Tibial artery (tissue), 4 donors: Measurements from ENCODE around the gene EME1.
A peak's percentile ranks its signal among the peaks of the same experiment; 100 is the strongest.
"Not testable (repeated sequence)": the region's sequence is repeated elsewhere in the genome, so short reads cannot be mapped to it uniquely, and the experiment has no call there.

Experiments used
- DNase-seq, 2 donors: peaks; one replicate each; pipeline ENCODE4 v3.0.0-alpha.2; 2019
- H3K27ac ChIP-seq, 2 donors: fragments of 200-600 bp; sonication (generic) in 1 of 2; 1 replicate in 1 of 2; 2 replicates in 1 of 2; pipeline ENCODE4 v1.5.1; 2018 to 2019; ENCODE audit warnings: mild to moderate bottlenecking in 1 of 2
- H3K27me3 ChIP-seq, 2 donors: fragments of 200-600 bp; sonication (generic) in 1 of 2; one replicate each; pipeline versions ENCODE4 v1.5.1 to v1.6.0; 2016 to 2019
- H3K36me3 ChIP-seq, 3 donors: fragments of 200-600 bp; sonication (generic) in 2 of 3; one replicate each; pipeline ENCODE4 v1.5.1; 2016 to 2019; ENCODE audit warnings: mild to moderate bottlenecking in 2 of 3
- H3K4me1 ChIP-seq, 4 donors: fragments of 200-600 bp; sonication (generic) in 2 of 4; 1 replicate in 3 of 4; 2 replicates in 1 of 4; pipeline ENCODE4 v1.5.1; 2016 to 2019
- H3K4me3 ChIP-seq, 2 donors: fragments of 200-600 bp; sonication (generic) in 1 of 2; 1 replicate in 1 of 2; 2 replicates in 1 of 2; pipeline ENCODE4 v1.5.1; 2018 to 2019; ENCODE audit warnings: mild to moderate bottlenecking in 2 of 2
- H3K9me3 ChIP-seq, 3 donors: fragments of 200-600 bp; sonication (generic) in 1 of 3; one replicate each; pipeline ENCODE4 v1.5.1; 2016 to 2019
- intact Hi-C: fragments of 100-400 bp; cut with DNase I; formaldehyde crosslinking; loops from one replicate; pipeline ENCODE4 v1.15.0; 2023; ENCODE audit warnings: low total_unique reads
- TF ChIP-seq, protein P1 (sequence below), 2 experiments: fragments of 200-600 bp in 1 of 2; fragments of 450-650 bp in 1 of 2; IDR thresholded peaks; one replicate each; pipeline ENCODE4 v1.5.1; 2017 to 2019; ENCODE audit warnings: antibody characterized with exemption in 2 of 2, mild to moderate bottlenecking in 1 of 2, moderate library complexity in 1 of 2

EME1 gene

DNA sequence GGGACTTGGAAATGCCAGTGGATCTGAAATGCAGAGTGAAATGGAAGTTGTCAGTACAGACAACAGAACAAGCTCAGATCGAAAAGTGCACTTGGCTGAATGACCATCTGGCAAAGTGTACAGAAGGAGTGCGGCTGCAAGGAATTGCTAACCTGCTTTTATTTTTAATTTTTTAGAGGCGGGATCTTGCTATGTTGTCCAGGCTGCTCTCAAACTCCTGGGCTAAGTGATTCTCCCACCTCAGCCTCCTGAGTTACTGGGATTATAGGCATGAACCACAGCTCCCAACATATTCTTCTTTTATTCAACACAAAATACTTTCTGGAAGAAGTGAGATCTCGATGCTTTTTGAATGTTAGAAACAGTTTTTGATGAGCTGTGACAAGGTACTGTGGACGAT is 20.7 kb downstream of the EME1 start:
- Histone ChIP-seq H3K27ac (no peak overlapping the region), H3K36me3 (peaks cover 55 to 64% (median 63%) of the 10 kb centered on the region in 3 donors), H3K9me3 (no peaks in the 10 kb centered on the region), H3K4me3 (no peak overlapping the region), H3K4me1 (peaks cover 0 to 25% (median 19%) of the 10 kb centered on the region in 4 donors), H3K27me3 (no peaks in the 10 kb centered on the region)
- intact Hi-C loops = no loop called here
- no peak for DNase-seq
- TF ChIP-seq, protein P1, sequence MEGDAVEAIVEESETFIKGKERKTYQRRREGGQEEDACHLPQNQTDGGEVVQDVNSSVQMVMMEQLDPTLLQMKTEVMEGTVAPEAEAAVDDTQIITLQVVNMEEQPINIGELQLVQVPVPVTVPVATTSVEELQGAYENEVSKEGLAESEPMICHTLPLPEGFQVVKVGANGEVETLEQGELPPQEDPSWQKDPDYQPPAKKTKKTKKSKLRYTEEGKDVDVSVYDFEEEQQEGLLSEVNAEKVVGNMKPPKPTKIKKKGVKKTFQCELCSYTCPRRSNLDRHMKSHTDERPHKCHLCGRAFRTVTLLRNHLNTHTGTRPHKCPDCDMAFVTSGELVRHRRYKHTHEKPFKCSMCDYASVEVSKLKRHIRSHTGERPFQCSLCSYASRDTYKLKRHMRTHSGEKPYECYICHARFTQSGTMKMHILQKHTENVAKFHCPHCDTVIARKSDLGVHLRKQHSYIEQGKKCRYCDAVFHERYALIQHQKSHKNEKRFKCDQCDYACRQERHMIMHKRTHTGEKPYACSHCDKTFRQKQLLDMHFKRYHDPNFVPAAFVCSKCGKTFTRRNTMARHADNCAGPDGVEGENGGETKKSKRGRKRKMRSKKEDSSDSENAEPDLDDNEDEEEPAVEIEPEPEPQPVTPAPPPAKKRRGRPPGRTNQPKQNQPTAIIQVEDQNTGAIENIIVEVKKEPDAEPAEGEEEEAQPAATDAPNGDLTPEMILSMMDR (IDR thresholded peaks at IDR 0.05) = no peak

DNA sequence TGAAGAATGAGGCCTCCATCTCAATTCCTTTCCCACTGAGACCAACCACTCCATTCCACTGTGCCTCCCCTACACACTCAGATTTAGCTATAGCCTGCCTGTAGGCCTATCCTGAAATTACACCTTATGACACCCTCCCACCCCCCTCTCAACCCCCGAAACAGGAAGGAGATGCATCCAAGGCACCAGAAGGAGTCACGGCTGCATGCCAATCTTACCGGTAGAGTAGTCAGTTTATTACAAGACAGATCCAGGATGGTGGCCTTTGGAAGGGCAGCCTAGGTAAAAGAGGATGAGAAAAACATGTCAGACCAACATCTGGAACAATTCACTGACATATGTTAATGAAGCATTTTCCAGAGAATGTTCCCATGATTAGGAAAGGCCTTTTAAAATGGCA is 21.7 kb downstream of the EME1 start:
- Histone ChIP-seq H3K36me3 (peaks cover 47 to 54% (median 53%) of the 10 kb centered on the region in 3 donors), H3K4me3 (no peak overlapping the region)

DNA sequence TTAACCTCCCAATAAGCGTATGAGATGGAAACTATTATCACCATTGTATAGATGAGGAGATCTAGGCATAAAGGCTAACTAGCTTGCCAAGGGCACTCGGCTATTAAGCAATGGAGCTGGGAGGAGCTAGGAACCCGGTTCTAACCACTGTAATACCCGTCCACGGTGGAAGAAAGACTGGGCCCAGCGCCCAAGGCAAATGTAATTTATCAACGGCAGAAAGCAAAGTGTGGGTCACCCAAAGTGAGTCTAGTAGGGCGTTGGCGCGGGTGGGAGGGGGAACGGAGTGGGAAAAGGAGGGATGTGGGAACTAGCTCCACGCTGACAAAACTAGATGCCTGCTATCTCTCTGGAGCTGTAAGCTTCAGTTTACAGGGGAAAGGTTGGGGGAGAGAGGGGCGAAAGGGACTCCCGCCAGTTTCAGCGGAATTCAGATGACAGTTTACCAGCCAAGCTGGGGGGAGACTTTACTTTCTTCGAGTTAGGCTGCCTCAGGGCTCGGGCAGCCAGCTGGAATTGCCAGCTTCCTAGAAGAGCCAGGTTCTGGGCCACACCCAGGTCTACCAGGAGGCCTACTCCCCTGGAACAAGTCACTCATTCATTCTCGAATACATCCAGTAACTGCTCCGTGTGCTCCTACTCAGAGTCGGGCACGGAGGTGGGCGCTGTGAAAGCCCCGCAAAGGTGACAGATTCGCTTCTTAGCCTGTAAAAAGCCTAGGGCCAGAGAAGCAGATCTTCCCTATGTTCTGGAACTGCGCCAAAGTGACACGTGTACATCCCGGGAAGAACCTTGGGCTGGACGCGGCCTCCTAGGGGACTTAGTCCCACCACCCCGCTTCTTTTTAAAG is 23.5 kb downstream of the EME1 start:
- TF ChIP-seq, protein P1 (IDR thresholded peaks at IDR 0.05) = no peak
- intact Hi-C loops = no loop called here
- no peak for DNase-seq
- H3K4me3 ChIP-seq = peak overlapping the region; percentile 81 to 94
- H3K27me3 ChIP-seq = no peaks in the 10 kb centered on the region
- peaks cover 35 to 36% (median 35%) of the 10 kb centered on the region in 3 donors for H3K36me3 ChIP-seq
- no peaks in the 10 kb centered on the region for H3K9me3 ChIP-seq
- peak overlapping the region; percentile 75 to 82 for H3K27ac ChIP-seq
- peaks cover 0 to 25% (median 19%) of the 10 kb centered on the region in 4 donors for H3K4me1 ChIP-seq

More for the DNA sequence above, 21.7 kb downstream of the EME1 start:
- Histone ChIP-seq H3K27ac (no peak overlapping the region), H3K4me1 (peaks cover 0 to 25% (median 19%) of the 10 kb centered on the region in 4 donors), H3K27me3 (no peaks in the 10 kb centered on the region), H3K9me3 (no peaks in the 10 kb centered on the region)
- TF ChIP-seq, protein P1 (IDR thresholded peaks at IDR 0.05) = no peak
- intact Hi-C loops = no loop called here
- DNase-seq = no peak

DNA sequence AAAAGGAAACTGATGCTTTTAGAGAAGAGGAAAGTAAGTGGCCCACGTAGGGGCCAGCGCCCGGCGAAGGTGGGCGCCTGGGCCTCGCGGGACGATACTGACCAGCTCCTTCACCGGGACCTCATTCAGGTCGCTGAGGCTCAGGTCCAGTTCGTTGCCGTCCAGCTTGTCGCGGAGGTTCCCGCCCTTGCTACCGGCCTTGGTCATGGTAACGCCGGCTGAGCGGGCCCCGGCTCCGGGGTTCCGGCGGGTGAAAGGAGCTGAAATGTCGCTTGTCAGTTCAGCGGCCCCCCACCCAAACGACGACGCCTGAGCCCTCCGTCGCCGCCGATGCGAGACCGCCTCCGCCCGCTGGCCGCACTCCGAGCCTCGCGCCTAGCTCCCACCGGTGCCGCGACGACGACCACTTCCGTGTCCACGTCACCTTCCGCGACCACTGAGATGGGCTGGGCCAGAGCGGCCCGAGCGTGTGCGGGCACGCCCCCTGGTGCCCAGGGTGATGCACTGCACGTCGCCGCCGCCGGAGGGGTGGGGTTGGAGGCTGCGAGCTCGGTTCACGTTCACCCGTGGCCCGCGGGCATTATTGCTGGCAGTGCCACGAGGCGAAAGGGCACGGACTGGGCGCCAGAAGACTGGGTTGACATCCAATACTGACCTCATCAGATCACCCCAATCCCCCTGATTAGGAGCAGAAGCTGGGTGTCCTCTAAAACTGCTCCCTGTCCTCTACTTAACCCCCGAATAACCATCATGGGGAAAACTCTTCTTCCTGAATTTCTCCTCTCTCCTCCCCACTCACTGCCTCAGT is 24.3 kb downstream of the EME1 start, which contains the start of gene LRRC59:
Gene LRRC59 (minus strand): TSS at position 413 of the 808 bp plus-strand sequence. CDS start 206 bp downstream, at position 207.
- TF ChIP-seq, protein P1 (IDR thresholded peaks at IDR 0.05) = peak; percentile 94 to 96
- peak; percentile 84 to 91 for DNase-seq
- intact Hi-C loops = no loop called here

DNA sequence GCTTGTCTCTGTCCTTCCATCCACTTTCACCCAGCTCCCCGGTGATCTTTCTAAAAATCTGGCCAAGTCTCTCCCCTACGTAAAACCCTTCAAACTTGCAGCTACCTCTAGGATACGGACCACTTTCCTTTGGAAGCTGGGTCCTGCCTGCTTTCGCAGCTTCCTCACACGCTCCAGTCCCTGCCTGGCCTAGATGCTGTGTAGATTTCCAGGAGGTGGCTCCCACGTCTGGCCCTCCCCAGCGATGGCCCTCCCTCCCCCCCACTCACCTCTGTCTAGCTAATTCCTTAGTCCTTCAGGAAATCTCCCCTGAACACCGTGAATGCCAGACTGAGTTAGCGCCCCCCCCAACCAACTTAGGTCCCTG is 24.9 kb downstream of the EME1 start:
- TF ChIP-seq, protein P1 (IDR thresholded peaks at IDR 0.05) = no peak
- DNase-seq = no peak
- H3K4me3 ChIP-seq = peak overlapping the region; percentile 81 to 94
- H3K4me1 ChIP-seq = peaks cover 0 to 25% (median 19%) of the 10 kb centered on the region in 4 donors
- H3K9me3 ChIP-seq = no peaks in the 10 kb centered on the region
- H3K27me3 ChIP-seq = no peaks in the 10 kb centered on the region
- peaks cover 21 to 22% (median 21%) of the 10 kb centered on the region in 3 donors for H3K36me3 ChIP-seq
- peak overlapping the region in 1 of 2 donors; percentile 82 for H3K27ac ChIP-seq
- intact Hi-C loops = no loop called here

More for the DNA sequence above, 24.3 kb downstream of the EME1 start, which contains the start of gene LRRC59:
- peak within 1 kb of the TSS; percentile 81 to 94 for H3K4me3 ChIP-seq
- no peaks in the 10 kb centered on the region for H3K9me3 ChIP-seq
- peak within 1 kb of the TSS; percentile 75 to 82 for H3K27ac ChIP-seq
- H3K27me3 ChIP-seq = no peaks in the 10 kb centered on the region
- peaks cover 0 to 25% (median 19%) of the 10 kb centered on the region in 4 donors for H3K4me1 ChIP-seq
- peaks cover 27 to 28% (median 27%) of the 10 kb centered on the region in 3 donors for H3K36me3 ChIP-seq

DNA sequence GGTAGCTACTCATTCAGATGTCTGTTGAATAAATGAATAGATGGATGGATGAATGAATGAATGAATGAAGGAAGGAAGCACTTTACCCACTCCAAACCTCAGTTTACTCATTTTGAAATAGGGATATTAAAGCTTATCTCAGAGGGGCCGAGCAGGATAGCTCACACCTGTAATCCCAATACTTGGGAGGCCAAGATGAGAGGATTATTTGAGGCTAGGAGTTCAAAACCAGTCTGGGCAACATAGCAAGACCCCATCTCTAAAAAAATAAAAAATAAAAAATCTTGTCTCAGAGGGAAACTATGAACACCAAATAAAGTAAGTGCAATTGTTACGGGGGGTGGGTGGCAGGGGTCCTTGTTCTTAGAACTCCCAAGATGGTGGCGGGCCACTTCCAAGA is 25.6 kb downstream of the EME1 start:
- H3K4me1 ChIP-seq = peaks cover 0 to 25% (median 19%) of the 10 kb centered on the region in 4 donors
- H3K27ac ChIP-seq, H3K27me3 ChIP-seq, H3K9me3 ChIP-seq, H3K4me3 ChIP-seq, DNase-seq, intact Hi-C loops: not testable (repeated sequence)
- peaks cover 13 to 14% (median 14%) of the 10 kb centered on the region in 3 donors for H3K36me3 ChIP-seq

DNA sequence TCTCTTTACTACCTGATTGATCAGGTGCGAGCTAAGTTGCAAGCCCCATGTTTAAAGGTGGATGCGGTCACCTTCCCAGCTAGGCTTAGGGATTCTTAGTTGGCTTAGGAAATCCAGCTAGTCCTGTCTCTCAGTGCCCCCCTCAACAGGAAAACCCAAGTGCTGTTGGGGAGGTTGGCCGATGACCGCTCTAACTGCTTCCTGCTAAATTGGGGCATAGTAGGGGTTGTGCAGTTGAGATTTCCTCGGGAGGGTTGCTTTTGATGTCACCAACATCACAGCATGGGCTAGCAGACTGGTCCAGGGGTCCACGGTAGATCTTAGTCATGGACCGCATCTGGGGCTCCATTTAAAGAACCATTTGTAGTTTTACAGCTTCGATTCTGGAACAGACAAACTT is 26.6 kb downstream of the EME1 start:
- peaks cover 0 to 25% (median 18%) of the 10 kb centered on the region in 4 donors for H3K4me1 ChIP-seq
- H3K36me3 ChIP-seq, DNase-seq, H3K9me3 ChIP-seq, H3K4me3 ChIP-seq, intact Hi-C loops, H3K27ac ChIP-seq, H3K27me3 ChIP-seq: not testable (repeated sequence)

DNA sequence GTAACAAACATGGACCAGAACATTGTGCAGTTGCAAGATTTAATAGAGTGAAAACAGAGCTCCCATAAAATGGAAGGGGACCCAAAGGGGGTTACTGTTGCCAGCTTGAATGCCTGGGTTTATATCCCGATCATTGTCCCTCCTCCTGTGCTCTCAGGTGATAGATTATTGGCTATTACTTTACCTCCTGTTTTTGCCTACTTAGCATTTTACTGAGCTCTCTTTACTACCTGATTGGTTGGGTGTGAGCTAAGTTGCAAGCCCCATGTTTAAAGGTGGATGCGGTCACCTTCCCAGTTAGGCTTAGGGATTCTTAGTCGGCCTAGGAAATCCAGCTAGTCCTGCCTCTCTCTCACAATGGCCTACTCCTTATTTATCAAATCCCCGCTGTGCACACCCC is 32.3 kb downstream of the EME1 start:
- H3K4me1 ChIP-seq, H3K27ac ChIP-seq, H3K4me3 ChIP-seq, intact Hi-C loops, H3K36me3 ChIP-seq, H3K9me3 ChIP-seq, DNase-seq: not testable (repeated sequence)
- H3K27me3 ChIP-seq = peaks cover 0 to 24% of the 10 kb centered on the region in 2 donors
